Astrocyte (in vitro differentiated cells and primary cell): ENCODE results near the gene BAHCC1.

ENCODE experiments used
- EZH2 ChIP-seq: IDR thresholded peaks from 2 replicates; pipeline ENCODE4 v1.6.1; 2012; ENCODE audit warnings: mild to moderate bottlenecking, low read length, inconsistent platforms; ENCODE audit not compliant: insufficient read depth
- TF ChIP-seq, protein P1 (sequence below): IDR thresholded peaks from 2 replicates; pipeline ENCODE4 v1.5.1; 2011; ENCODE audit warnings: low read depth, mild to moderate bottlenecking, inconsistent platforms, low read length, moderate library complexity; ENCODE audit not compliant: insufficient read depth

DNA sequence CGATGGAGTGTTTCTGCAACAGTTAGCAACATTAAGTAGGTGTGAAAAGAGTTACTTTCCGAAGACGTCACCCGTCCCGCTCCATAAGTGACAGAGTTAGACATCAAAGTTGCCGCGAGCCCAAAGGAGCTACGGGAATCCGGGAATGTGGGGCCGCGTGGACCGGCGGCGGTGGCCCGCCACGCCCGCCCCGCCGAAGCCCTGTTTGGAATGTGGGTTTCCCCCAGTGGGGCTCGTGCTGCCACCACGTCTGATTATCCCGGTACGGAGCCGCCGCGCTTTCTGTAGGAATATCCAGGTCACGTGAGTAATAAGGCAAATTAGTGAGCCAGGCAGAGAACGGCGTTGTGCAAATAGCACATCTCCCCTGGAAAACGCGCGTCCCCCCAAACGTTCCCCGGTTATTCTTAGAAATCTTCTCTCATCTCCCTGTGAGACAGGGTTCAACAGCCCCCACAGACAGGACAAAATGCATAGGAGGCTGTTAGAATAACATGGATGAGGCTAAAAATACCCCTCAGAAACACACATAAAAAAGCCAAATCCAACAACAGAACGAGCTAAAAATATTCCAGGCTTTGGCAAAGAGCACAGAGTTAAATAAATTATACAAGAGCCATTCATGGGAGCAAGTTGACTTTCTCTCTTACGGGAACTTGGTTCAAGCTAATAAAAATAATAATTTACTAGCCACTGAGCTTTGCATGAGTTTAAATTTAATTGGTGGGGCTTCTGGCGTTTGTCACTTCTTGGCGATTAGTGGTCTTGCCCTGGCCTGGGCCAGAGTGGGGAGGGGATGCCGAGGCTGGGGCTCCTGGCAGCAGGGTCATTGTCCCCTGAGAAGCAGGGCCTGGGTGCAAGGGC is 8.6 kb downstream of the BAHCC1 start:
- TF ChIP-seq, protein P1, sequence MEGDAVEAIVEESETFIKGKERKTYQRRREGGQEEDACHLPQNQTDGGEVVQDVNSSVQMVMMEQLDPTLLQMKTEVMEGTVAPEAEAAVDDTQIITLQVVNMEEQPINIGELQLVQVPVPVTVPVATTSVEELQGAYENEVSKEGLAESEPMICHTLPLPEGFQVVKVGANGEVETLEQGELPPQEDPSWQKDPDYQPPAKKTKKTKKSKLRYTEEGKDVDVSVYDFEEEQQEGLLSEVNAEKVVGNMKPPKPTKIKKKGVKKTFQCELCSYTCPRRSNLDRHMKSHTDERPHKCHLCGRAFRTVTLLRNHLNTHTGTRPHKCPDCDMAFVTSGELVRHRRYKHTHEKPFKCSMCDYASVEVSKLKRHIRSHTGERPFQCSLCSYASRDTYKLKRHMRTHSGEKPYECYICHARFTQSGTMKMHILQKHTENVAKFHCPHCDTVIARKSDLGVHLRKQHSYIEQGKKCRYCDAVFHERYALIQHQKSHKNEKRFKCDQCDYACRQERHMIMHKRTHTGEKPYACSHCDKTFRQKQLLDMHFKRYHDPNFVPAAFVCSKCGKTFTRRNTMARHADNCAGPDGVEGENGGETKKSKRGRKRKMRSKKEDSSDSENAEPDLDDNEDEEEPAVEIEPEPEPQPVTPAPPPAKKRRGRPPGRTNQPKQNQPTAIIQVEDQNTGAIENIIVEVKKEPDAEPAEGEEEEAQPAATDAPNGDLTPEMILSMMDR: no peak
- TF ChIP-seq EZH2: no peak
